Fibroblast of skin of right quadriceps (primary cell): ENCODE results near the gene NCAPH2.

Experiments
- DNase-seq: peaks from one replicate; pipeline ENCODE4 v3.0.0-alpha.2; 2013

NCAPH2 gene

GRCh38 chr22:50474710-50475651, 33.0 kb upstream of the NCAPH2 start, which contains the start of gene SBF1:
SBF1 (minus strand) TSS chr22:50475035; CDS start chr22:50474840, 195 bp downstream.
- DNase-seq, result peak; percentile 83

GRCh38 chr22:50475652-50476002, 32.4 kb upstream of the NCAPH2 start:
- DNase-seq, result no peak

GRCh38 chr22:50476868-50477267, 31.2 kb upstream of the NCAPH2 start:
- no peak for DNase-seq

GRCh38 chr22:50477923-50478322, 30.1 kb upstream of the NCAPH2 start:
- no peak for DNase-seq

GRCh38 chr22:50479721-50480120, 28.3 kb upstream of the NCAPH2 start:
- no peak for DNase-seq

GRCh38 chr22:50481045-50481439, 27.0 kb upstream of the NCAPH2 start:
- no peak for DNase-seq

GRCh38 chr22:50481440-50482106, 26.5 kb upstream of the NCAPH2 start, which contains the start of gene ADM2:
ADM2 (plus strand) TSS chr22:50481543; CDS start chr22:50481848, 305 bp downstream.
- peak; percentile 39 for DNase-seq

- DNase-seq, result no peak
Measured at GRCh38 chr22:50482107-50483074, 25.6 kb upstream of the NCAPH2 start.

- DNase-seq, result no peak
Measured at GRCh38 chr22:50483106-50483505, 24.9 kb upstream of the NCAPH2 start.

- no peak for DNase-seq
Measured at GRCh38 chr22:50483556-50483955, 24.5 kb upstream of the NCAPH2 start.

- no peak for DNase-seq
Measured at GRCh38 chr22:50483977-50484853, 23.8 kb upstream of the NCAPH2 start.

GRCh38 chr22:50485221-50486131, 22.5 kb upstream of the NCAPH2 start:
- DNase-seq, result no peak

GRCh38 chr22:50486561-50487289, 21.3 kb upstream of the NCAPH2 start, which contains the start of gene MIOX:
MIOX (plus strand) TSS chr22:50486859; CDS start chr22:50486898, 39 bp downstream.
- no peak for DNase-seq

GRCh38 chr22:50487290-50488005, 20.6 kb upstream of the NCAPH2 start:
- DNase-seq, result no peak

GRCh38 chr22:50488006-50488677, 19.9 kb upstream of the NCAPH2 start:
- DNase-seq, result no peak

GRCh38 chr22:50488886-50489285, 19.1 kb upstream of the NCAPH2 start:
- DNase-seq, result no peak

GRCh38 chr22:50489363-50490243, 18.4 kb upstream of the NCAPH2 start:
- no peak for DNase-seq
